Choroid plexus epithelial cell (primary cell): ENCODE data around the gene STAB2.

Experiments
- DNase-seq: peaks from one replicate; pipeline ENCODE4 v3.0.0-alpha.2; 2010; ENCODE audit warnings: low read depth
- H3K4me3 ChIP-seq: 2 replicates; pipeline ENCODE4 v1.5.1; 2011; ENCODE audit warnings: low read depth, mild to moderate bottlenecking, control low read depth, low read length, moderate library complexity
- TF ChIP-seq, protein P1 (sequence below): conservative IDR thresholded peaks from 2 replicates; pipeline ENCODE4 v1.5.1; 2011; ENCODE audit warnings: low read depth, mild to moderate bottlenecking, control low read depth, inconsistent platforms, low read length, moderate library complexity

STAB2 gene

DNA sequence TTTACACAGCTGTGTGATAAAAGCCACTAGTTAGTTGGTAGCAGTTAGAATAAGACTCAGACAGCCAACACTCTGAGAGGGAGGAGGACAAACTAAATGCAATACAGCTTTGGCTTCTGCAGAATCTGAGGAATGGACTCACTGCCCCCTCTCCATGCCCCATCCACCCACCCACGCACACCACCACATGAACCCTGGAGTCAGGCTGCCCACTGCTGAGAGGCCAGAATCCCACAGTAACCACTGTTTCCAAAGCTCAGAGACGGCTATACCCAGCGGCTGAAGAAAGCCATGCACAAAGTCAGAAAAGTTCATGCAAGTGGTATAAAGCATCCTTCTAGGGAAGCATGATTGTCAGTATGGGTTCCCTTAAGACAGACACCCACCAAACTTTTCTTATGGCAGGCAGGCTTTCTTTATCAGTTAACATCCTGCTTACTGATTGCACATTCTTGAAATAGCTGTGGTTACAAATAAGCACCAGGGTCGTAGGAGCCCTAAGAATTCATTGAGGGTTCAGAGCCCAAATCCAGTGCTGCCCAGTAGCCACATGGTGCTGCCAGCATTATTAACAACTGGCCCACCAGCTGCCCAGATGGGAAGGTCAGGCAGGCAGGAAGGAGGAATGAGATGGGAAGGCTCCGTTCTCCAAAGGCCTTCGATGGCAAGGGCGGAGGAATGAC, 192.5 kb downstream of the STAB2 start:
- no peak overlapping the region for H3K4me3 ChIP-seq
- DNase-seq = peak; percentile 75
- TF ChIP-seq, protein P1, sequence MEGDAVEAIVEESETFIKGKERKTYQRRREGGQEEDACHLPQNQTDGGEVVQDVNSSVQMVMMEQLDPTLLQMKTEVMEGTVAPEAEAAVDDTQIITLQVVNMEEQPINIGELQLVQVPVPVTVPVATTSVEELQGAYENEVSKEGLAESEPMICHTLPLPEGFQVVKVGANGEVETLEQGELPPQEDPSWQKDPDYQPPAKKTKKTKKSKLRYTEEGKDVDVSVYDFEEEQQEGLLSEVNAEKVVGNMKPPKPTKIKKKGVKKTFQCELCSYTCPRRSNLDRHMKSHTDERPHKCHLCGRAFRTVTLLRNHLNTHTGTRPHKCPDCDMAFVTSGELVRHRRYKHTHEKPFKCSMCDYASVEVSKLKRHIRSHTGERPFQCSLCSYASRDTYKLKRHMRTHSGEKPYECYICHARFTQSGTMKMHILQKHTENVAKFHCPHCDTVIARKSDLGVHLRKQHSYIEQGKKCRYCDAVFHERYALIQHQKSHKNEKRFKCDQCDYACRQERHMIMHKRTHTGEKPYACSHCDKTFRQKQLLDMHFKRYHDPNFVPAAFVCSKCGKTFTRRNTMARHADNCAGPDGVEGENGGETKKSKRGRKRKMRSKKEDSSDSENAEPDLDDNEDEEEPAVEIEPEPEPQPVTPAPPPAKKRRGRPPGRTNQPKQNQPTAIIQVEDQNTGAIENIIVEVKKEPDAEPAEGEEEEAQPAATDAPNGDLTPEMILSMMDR = no peak

DNA sequence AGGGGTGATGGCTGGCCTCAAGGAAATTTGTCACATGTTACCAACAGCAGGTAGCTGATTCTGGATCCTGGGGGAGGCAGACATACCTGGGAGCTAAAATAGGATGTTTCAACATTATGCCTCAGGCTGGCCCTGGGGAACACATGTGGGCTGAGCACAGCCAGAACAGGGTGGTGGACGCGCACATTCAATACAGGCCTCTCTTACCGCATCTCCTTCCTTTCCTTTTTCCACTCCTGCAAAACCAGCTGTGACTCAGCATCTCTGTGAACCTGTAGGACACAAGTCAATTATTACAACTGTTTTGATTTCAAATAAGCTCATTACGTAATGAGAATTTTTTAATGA, 193.0 kb downstream of the STAB2 start:
- TF ChIP-seq, protein P1 = no peak
- H3K4me3 ChIP-seq = no peak overlapping the region
- peak; percentile 75 for DNase-seq

DNA sequence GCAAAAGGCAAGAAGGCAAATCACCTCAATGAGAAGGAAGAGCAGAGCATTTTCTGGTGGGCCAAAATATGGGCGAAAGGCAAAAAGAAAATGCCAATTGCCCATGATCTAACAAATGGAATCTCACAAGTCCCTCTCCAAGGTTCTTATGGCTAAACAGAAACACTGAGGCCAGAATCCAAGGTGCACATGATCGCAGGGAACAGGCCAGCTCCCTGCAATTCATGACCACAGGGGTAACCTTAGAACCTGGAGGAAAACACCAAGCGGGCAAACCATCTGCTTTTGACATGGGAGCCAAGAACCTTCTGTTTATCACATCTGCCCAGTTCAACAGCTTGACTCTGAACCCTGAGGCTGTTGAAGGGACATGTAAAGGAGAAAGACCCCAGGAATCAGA, 193.9 kb downstream of the STAB2 start:
- no peak for DNase-seq
- TF ChIP-seq, protein P1 = no peak
- H3K4me3 ChIP-seq = no peak overlapping the region

DNA sequence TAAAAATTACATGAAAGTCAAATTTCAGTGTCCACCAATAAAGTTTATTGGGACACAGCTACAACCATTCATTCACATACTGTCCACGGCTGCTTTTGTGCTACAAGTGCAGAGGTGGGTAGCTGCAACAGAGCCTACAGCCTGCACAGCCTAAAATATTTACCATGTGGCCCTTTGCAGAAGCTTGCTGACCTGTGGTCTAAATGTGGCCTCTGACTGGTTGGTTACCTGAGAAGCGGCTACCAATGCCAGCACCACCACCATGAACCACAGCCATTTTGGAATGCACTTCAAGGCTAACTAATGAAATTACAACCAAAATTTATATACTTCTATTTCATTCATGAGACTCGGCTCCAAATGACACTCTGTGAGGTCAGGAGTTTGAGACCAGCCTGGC, 195.3 kb downstream of the STAB2 start:
- TF ChIP-seq, protein P1 = no peak
- no peak for DNase-seq

DNA sequence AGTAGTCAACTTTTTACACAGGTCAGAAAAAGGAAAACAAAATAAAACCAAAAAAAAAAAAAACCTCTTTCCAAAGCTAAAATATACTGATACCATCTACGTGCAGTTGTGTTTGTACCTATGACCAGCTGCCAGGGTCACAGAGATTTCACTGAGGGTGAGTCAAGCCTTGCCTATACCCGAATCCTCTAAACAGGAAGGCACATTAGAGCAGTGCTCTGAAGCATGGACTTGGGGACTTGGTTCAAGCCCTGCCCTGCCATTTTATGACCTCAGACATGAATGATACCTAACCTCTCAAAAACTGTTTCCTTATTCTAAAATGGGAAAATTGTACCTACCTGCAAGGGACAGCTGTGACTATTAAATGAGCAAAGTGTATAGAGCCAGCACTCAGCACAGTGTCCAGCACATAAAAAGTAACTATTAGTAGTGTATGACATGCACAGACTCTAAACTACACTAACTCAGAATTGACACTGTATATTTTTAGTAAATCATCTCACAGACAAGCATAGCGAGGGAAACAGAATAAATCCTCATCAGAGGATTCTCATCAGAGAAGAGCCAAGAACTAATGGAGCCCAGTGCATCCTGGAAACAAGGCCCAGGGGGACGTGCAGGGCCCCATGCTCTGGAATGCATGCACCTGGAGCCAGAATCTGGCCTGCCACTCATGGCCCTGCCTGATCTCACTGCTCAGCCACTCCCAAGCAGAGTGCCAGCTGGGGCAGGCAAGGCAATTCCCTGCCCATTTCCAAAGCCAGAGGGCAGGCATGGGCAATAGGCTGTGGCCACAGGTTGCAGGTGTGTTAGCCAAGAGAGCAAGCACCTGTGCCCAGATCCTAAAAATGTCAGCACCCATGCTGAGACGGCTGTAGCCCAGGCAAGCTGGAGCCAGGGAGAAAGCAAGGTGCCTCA, 196.9 kb downstream of the STAB2 start:
- TF ChIP-seq, protein P1 = no peak
- no peak for DNase-seq
- no peak overlapping the region for H3K4me3 ChIP-seq

More for the DNA sequence above, 195.3 kb downstream of the STAB2 start:
- no peak overlapping the region for H3K4me3 ChIP-seq

DNA sequence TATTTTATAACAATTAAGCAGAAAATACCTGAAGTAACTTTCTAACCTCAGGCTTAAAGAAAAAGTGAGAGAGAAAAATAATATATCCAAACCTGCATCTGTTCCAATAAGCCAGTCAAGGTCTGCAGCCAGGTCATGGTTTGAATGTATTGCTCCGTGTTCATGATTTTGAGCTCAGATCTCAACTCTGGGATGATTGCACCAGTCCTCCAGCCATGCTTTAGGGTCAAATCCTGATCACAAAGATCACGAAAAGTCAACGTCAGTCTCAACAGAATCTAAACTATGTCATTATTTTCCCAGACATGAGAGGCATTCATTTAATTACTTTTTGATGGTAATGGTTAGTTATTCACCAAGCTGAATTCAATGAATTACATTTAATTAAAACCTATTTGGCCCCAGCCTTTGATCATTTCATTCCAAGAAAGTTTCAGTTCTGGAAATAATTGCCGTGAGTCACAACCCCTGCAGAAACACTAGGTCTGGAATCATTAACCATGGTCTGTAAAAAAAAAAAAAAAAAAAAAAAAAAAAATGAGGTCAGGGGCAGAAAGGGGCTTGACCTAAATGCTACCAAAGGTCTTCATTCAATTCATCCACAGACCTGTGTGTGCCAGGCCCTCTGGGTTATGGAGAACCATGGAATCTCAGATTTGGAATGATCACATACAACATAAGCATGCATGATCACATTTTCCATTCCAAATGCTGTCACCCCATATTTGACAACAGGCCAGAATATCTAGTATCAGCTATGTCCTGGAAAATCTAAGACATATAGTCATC, 198.4 kb downstream of the STAB2 start:
- no peak for DNase-seq
- no peak overlapping the region for H3K4me3 ChIP-seq
- TF ChIP-seq, protein P1 = no peak
